Tibial nerve (tissue), 3 donors: ENCODE data around the gene BSCL2.

Experiments
- POLR2A ChIP-seq, 2 donors: fragments of 450-650 bp; IDR thresholded peaks; one replicate each; pipeline ENCODE4 v1.6.1; 2017; ENCODE audit warnings: antibody characterized with exemption in 2 of 2, mild to moderate bottlenecking in 2 of 2, moderate library complexity in 2 of 2
- TF ChIP-seq, protein P1 (sequence below), 5 experiments: fragments of 200-600 bp in 3 of 5; fragments of 450-650 bp in 2 of 5; sonication (generic) in 3 of 5; IDR thresholded peaks; one replicate each; pipeline ENCODE4 v1.5.1; 2016 to 2019; ENCODE audit warnings: antibody characterized with exemption in 5 of 5, mild to moderate bottlenecking in 3 of 5, moderate library complexity in 2 of 5

DNA sequence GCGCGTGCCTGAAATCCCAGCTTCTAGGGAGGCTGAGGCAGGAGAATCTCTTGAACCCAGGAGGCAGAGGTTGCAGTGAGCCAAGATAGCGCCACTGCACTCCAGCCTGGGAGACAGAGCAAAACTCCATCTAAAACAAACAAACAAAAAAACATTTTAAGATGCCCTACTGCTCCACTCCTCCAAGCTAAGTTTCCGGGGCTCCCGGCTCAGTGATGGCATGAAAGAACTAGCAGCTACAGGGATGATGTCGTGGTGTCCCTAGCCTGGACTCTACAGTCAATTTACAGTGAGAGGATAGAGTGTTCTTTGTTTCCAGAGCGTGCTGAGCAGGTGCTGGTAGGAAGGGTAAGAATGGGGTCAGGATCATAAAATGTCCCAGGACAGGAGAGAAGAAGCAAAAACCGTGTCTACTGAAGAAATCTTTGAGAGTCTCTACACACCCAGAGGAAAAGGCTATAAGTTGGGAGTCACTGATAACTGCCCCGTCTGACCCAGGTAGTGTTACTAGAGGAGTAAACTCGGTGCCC lies 47.9 kb upstream of the BSCL2 start:
- no peak for TF ChIP-seq POLR2A (IDR thresholded peaks at IDR 0.05)
- TF ChIP-seq, protein P1, sequence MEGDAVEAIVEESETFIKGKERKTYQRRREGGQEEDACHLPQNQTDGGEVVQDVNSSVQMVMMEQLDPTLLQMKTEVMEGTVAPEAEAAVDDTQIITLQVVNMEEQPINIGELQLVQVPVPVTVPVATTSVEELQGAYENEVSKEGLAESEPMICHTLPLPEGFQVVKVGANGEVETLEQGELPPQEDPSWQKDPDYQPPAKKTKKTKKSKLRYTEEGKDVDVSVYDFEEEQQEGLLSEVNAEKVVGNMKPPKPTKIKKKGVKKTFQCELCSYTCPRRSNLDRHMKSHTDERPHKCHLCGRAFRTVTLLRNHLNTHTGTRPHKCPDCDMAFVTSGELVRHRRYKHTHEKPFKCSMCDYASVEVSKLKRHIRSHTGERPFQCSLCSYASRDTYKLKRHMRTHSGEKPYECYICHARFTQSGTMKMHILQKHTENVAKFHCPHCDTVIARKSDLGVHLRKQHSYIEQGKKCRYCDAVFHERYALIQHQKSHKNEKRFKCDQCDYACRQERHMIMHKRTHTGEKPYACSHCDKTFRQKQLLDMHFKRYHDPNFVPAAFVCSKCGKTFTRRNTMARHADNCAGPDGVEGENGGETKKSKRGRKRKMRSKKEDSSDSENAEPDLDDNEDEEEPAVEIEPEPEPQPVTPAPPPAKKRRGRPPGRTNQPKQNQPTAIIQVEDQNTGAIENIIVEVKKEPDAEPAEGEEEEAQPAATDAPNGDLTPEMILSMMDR (IDR thresholded peaks at IDR 0.05) = no peak
